GM20431 (cell line): ENCODE results near the gene NOL11.

Source experiments
- in situ Hi-C: fragments of 300-500 bp; cut with MseI, MboI; formaldehyde crosslinking; loops from one replicate; pipeline ENCODE4 v1.15.0; 2020; ENCODE audit warnings: low sequenced_read_pairs; ENCODE audit not compliant: unreplicated experiment

NOL11 gene

DNA sequence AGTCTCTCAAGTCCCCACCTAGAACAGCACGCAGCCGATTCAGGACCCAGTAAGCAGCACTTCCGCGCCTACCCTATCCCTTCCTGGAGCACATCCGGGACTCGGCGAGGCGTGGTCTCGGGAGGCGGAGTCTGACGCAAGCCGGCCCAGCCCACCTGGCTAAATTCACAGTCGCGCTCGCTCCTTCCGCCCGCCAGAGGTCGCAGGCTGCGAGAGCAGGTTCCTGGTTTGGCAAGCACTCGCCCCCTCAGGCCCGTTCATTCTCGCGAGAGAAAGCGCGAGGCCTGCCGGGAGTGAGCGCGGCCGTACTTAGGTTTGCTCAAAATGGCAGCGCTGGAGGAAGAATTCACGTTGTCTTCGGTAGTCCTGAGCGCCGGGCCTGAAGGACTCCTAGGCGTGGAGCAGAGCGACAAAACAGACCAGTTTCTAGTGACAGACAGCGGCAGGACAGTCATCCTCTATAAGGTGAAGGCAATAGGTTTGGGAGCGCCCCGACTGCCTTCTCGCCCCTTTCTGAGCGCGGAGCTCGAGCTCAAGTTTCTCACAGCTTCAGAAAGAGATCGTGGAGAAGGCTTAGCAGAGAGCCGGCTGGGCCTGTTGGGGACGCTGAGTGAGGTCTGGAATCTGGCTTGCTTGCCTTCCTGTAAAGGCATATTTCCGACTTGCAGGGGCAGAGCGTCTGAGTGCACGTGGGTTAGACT lies at the start of gene NOL11:
Gene NOL11 (plus strand): TSS at position 313 of the 701 bp plus-strand sequence. CDS start 12 bp downstream, at position 325.
- in situ Hi-C loops, result no loop called here

DNA sequence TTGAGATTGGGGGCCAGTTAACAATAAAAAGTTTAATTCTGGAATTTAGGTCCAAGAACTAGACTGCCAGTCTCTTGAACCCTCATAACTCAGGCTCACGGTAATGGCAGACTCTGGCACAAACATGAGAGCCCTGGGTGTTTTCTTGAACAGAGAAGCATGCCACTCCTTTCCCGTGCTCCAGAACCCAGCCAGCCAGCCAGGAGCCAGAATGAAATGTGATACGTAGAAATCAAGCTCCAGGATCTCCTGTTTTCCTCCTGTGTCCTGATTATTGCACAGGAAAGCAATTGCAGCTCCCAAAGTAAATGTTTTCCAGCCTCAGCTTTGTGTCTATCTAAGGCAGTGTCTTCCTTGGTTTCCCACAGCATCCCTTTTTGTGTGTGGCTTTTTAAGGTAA lies 46.2 kb upstream of the NOL11 start:
- in situ Hi-C loops, result no loop called here

GRCh38 chr17:67672592-67673335 lies 45.0 kb upstream of the NOL11 start:
- in situ Hi-C loops, result no loop called here

GRCh38 chr17:67675481-67675880 lies 42.3 kb upstream of the NOL11 start:
- in situ Hi-C loops, result no loop called here

- in situ Hi-C loops, result no loop called here
These were observed 41.4 kb upstream of the NOL11 start for GRCh38 chr17:67676305-67676704.

DNA sequence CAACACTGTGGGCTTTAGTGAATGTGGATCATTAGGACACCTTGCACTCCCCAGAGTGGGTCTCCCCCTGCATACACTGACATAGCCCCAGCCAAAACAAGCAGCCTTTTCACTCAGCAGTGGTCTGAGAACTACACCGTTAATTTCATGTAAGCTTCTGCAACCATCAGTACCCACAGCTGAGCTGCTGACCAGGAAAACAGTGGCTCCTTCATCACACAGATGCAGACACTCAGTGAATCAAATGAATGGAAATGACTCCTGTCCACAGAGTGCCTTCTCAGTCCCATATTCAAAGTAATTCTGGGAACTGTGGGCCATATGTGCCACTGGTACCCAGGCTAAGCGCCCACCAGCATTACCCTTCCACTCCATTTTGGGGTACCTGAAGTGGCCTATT lies 39.3 kb upstream of the NOL11 start:
- in situ Hi-C loops, result no loop called here

GRCh38 chr17:67679225-67679624 lies 38.5 kb upstream of the NOL11 start:
- in situ Hi-C loops, result no loop called here

GRCh38 chr17:67679721-67680120 lies 38.0 kb upstream of the NOL11 start:
- in situ Hi-C loops, result no loop called here

GRCh38 chr17:67680445-67681224 lies 37.1 kb upstream of the NOL11 start:
- in situ Hi-C loops, result no loop called here

DNA sequence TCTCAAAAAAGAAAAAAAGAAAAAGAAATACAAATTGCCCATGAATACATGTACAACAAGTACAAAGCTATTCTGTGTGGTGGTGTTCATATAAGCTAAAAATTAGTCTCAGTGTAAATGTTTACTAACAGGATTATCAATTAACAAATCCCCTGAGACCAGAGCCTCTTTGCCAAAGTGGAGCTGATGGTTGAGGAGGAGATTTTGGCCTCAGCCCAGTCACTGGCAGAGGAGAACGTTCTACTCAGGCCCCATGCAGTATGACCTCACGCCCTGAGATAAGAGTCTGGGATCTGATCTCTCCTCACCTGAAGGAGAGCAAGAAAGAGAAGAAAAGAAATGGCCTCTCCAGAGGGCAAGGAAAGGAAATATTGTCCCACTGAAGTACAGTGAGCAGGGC lies 35.5 kb upstream of the NOL11 start:
- in situ Hi-C loops, result no loop called here

DNA sequence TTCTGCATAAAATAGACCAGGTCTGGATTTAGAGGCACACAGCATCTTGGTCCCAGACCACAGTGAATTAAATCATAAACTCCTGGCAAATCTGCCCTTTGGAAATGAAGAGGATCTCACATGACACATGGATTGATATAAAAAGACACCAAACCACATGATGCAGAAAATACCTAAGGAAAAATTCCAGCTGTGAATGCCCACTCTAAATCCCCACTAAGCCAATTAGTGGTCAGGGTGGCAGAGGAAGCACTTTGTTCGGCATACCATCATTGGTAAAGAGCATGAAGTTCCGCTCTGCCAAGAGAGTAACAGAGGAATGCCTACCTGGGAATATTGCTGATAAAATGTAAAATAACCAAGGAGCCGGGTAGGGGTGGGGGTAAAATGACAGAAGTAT lies 32.4 kb upstream of the NOL11 start:
- in situ Hi-C loops, result no loop called here

- in situ Hi-C loops, result no loop called here
These were observed 31.5 kb upstream of the NOL11 start for GRCh38 chr17:67686241-67686640.

DNA sequence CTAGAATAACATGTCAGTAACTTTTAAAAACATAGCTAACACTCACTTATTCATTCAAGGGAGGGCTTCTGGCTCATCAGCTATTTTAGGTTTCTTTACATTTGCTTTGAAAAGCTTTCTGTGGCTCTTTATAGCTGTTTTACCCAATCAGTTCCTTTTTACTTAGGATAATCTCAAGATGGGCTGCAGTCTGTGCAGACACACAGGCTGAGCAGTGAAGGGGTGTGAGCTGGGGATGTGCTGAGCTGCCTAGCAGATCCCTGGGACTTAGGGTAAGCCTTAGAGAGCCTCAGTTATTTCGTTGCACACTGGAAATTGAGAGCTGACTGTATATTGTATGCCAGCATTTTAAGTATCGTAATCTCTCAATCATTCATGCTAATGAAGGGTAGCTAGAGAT lies 30.2 kb upstream of the NOL11 start:
- in situ Hi-C loops, result no loop called here

DNA sequence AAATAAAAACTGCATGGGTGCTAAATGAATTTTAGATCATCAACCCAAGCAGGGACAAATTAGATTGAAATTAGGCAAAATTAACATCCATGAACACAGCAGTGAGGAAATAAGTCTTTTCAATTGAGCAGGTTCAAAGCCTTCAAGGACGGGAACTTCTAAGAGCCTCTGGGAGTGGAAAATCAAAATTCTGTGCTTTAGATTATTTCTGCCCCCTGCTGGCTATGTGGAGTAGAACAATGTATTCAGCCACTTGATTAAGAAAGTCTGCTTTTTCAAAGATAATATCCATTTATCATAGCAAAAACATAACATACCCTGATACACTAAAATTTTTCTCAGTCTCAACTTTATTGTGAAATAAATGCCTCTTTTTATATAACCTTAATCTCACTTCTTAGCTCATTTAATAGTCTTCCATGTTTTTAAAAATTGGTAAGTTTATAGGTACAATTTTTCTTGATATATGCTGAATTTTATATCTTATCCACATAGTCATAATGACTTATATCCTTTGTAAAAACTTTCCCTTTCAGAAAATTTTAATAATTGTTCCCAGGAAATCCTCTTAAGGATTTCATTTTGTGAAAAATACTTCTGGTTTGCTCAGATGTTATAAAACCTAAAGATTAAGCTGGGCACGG lies 28.1 kb upstream of the NOL11 start:
- in situ Hi-C loops, result no loop called here

DNA sequence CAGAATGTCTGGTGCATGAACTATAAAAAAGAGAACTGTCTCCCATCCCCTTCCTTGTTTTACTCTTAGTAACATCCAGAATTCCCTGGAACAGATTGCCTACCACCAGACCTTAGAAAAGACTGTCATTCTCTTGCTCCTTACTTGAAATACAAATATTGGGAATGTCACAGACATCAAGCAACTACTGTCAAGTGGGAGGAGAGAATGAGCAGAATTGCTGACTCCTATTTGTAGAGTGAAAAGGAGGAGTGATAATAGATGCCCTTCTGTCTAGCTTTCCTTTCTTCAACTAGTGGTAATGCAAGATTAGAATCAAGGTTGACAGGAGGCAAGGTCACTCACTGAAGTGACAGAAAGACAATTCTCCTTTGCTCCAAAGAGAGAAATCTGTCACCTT lies 23.9 kb upstream of the NOL11 start:
- in situ Hi-C loops, result no loop called here

DNA sequence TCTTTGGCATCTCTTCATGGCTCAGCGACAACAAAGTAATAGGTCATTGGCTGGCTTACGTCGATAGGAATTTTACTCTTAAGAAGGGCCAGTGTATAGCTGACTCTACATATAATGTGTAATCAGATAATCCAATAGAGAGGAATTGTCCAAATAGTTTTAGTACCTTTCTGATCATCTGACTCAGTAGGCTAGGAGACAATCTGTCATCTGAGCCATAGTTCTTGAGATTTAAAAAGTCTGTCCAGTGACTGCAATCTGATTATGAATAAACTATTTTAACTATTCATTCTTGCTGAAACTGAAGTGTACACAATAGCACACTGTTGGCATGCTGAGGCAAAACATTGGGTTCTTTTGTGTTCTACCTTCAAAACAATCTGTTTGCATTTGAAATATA lies 21.4 kb upstream of the NOL11 start:
- in situ Hi-C loops, result no loop called here

DNA sequence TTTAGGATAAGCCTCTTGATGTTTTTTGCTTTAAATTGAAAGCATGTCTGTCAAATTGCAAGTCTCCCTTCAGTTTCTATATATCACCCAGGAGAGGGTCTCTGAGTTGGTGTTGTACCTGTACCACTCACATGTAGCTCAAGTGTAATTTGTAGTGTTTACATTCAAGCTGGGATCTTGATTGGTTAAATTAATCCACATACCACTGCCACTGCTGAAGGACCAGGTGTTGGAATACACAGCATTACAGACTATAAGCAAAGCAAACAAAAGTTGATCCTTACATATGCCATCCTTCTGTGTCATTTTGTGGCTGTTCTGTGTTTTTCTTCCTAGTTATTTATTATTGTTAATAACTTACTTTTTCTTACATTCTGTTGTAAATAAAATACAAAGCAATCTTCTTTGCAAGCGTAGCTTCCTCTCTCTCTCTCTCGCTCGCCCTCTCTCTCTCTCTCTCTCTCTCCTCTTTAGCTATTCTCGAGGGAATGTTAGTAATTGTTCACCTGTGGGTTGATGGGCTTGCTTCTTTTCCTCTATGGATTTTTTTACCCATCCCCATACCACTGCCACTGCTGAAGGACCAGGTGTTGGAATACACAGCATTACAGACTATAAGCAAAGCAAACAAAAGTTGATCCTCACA lies 20.8 kb upstream of the NOL11 start:
- in situ Hi-C loops, result no loop called here

GRCh38 chr17:67700037-67700724 lies 17.6 kb upstream of the NOL11 start:
- in situ Hi-C loops, result no loop called here

DNA sequence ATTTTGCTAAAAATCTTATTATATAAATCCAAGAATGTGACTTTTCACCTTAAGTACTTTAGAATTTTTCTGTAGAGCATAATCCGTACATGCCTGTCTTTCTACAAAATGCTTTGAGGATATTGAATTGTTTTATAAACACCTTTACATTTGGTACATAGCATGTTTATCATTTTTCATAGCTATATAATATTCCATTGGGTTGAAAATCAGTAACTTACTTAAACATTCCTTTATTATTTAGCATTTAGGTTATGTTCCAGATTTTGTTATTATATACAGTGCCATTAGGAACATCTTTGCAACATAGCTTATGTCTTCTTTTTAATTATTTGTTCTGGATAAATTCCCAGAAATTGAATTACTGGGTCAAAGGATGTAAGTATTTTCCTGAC lies 17.0 kb upstream of the NOL11 start:
- in situ Hi-C loops, result no loop called here
